GM18505 (cell line): ENCODE measurements around the gene PIGM.

Source experiments
- ATAC-seq: cut with Tn5 transposase; IDR thresholded peaks from one replicate; pipeline ENCODE4 v1.9.1; 2021; ENCODE audit not compliant: unreplicated experiment
- POLR2A ChIP-seq: IDR thresholded peaks from 4 replicates; pipeline ENCODE4 v1.6.1; 2011; ENCODE audit warnings: borderline replicate concordance; ENCODE audit not compliant: insufficient read depth, insufficient read length; ENCODE audit errors: extremely low read depth

PIGM gene

GRCh38 chr1:160069460-160070231 is 37.9 kb upstream of the PIGM start, which contains the start of gene KCNJ10:
Gene KCNJ10, minus strand, starts transcription at chr1:160070160. Its CDS starts 27,628 bp downstream, at chr1:160042532.
- no peak for TF ChIP-seq POLR2A
- ATAC-seq, result no peak

GRCh38 chr1:160068225-160068624 is 36.4 kb upstream of the PIGM start:
- no peak for ATAC-seq
- no peak for TF ChIP-seq POLR2A

- ATAC-seq, result no peak
- no peak for TF ChIP-seq POLR2A
Measured at GRCh38 chr1:160066829-160067745, 35.3 kb upstream of the PIGM start.

GRCh38 chr1:160064746-160065145 is 33.0 kb upstream of the PIGM start:
- TF ChIP-seq POLR2A, result no peak
- no peak for ATAC-seq

GRCh38 chr1:160064164-160064563 is 32.4 kb upstream of the PIGM start:
- no peak for TF ChIP-seq POLR2A
- no peak for ATAC-seq

GRCh38 chr1:160063176-160063575 is 31.4 kb upstream of the PIGM start:
- TF ChIP-seq POLR2A, result no peak
- no peak for ATAC-seq

GRCh38 chr1:160062230-160062532 is 30.4 kb upstream of the PIGM start:
- no peak for TF ChIP-seq POLR2A
- ATAC-seq, result no peak

GRCh38 chr1:160061369-160062229 is 29.8 kb upstream of the PIGM start:
- TF ChIP-seq POLR2A, result no peak
- ATAC-seq, result no peak

- ATAC-seq, result no peak
Measured at GRCh38 chr1:160058087-160058486, 26.3 kb upstream of the PIGM start.

GRCh38 chr1:160056648-160057169 is 24.9 kb upstream of the PIGM start:
- no peak for TF ChIP-seq POLR2A
- ATAC-seq, result no peak

More at GRCh38 chr1:160058087-160058486, 26.3 kb upstream of the PIGM start:
- no peak for TF ChIP-seq POLR2A

GRCh38 chr1:160053548-160054365 is 22.0 kb upstream of the PIGM start:
- TF ChIP-seq POLR2A, result no peak
- no peak for ATAC-seq

GRCh38 chr1:160052936-160053335 is 21.1 kb upstream of the PIGM start:
- TF ChIP-seq POLR2A, result no peak
- ATAC-seq, result no peak
